HepG2 (cell line): ENCODE results near the gene UTP11. TPM values are rescaled to one million over a fixed set of nuclear protein-coding genes. Genes with fewer than 3 reads are reported as not detected.

ENCODE experiments used
- ATAC-seq: fragments of 200-7000 bp; cut with Tn5 transposase; 3 replicates; pipeline ENCODE4 v1.9.1; 2020; ENCODE audit warnings: mild to moderate bottlenecking, moderate library complexity
- BruUV-seq: library from RNA; stranded (reverse); fragments of 400-500 nt; replicated peaks from 2 replicates; lab custom pipeline; 2021; lab: Mats Ljungman, UMichigan
- CTCF ChIA-PET: fragments of 300-600 bp; formaldehyde crosslinking; extraction: SDS; loops from one replicate; lab custom pipeline; 2021; ENCODE audit warnings: low total read pairs, inconsistent platforms, low intra/inter-chr PET ratio; lab: Yijun Ruan, JAX
- POLR2A ChIA-PET: fragments of 350-600 bp; sonication (Branson Sonifier 250); formaldehyde crosslinking; loops from one replicate; lab custom pipeline; 2020; ENCODE audit warnings: antibody characterized with exemption, inconsistent platforms; lab: Yijun Ruan, JAX
- DNase-seq: peaks from one replicate; pipeline ENCODE4 v3.0.0-alpha.2; 2015; ENCODE audit warnings: low spot score
- FAIRE-seq: peaks from 3 replicates; lab custom pipeline; 2011; peaks lifted over from hg19 to GRCh38; lab: Jason Lieb, UNC
- H2AFZ ChIP-seq: one replicate; pipeline ENCODE4 v1.6.1; 2011; ENCODE audit warnings: low read length, inconsistent platforms
- H3K27ac ChIP-seq: fragments of 300-600 bp; 3 replicates; pipeline ENCODE4 v1.8.0; 2011; ENCODE audit warnings: mixed run types, mild to moderate bottlenecking, mixed read lengths, low read length, inconsistent platforms; ENCODE audit not compliant: insufficient read depth; ENCODE audit errors: extremely low read length
- H3K27me3 ChIP-seq, 2 experiments: fragments of 200-600 bp in 1 of 2; 2 replicates in 1 of 2; 3 replicates in 1 of 2; pipeline versions ENCODE4 v1.6.0 to v1.8.0; 2011; ENCODE audit warnings: low read length in 2 of 2, mild to moderate bottlenecking in 2 of 2, moderate library complexity in 2 of 2, inconsistent platforms in 1 of 2; ENCODE audit not compliant: insufficient read depth in 2 of 2, control insufficient read depth in 1 of 2
- H3K36me3 ChIP-seq, 2 experiments: fragments of 200-600 bp in 1 of 2; replicated peaks in 1 of 2; 2 replicates in 1 of 2; 3 replicates in 1 of 2; pipeline versions ENCODE4 v1.5.1 to v1.8.0; 2011; ENCODE audit warnings: low read length in 2 of 2, inconsistent platforms in 1 of 2; ENCODE audit not compliant: insufficient read depth in 2 of 2, control insufficient read depth in 1 of 2
- H3K4me1 ChIP-seq: 2 replicates; pipeline ENCODE4 v1.5.1; 2012; ENCODE audit warnings: low read length, inconsistent platforms; ENCODE audit not compliant: insufficient read depth
- H3K4me2 ChIP-seq: 2 replicates; pipeline ENCODE4 v1.6.0; 2011; ENCODE audit warnings: low read depth, low read length, inconsistent platforms
- H3K4me3 ChIP-seq, 3 experiments: fragments of 200-600 bp in 1 of 3; sonication (generic), shearing (Covaris generic) in 1 of 3; replicated peaks in 1 of 3; 2 replicates each; pipeline ENCODE4 v1.5.1; 2011 to 2016; ENCODE audit warnings: low read length in 3 of 3, inconsistent platforms in 2 of 3, low read depth in 2 of 3, mild to moderate bottlenecking in 2 of 3, control low read depth in 1 of 3, mixed read lengths in 1 of 3; ENCODE audit not compliant: insufficient read depth in 1 of 3
- H3K79me2 ChIP-seq: one replicate; pipeline ENCODE4 v1.6.1; 2011; ENCODE audit warnings: low read length, inconsistent platforms; ENCODE audit not compliant: insufficient read depth
- H3K9ac ChIP-seq: 2 replicates; pipeline ENCODE4 v1.6.0; 2011; ENCODE audit warnings: mild to moderate bottlenecking, low read depth, low read length, inconsistent platforms; ENCODE audit not compliant: insufficient read depth
- H3K9me3 ChIP-seq: 2 replicates; pipeline ENCODE4 v1.5.1; 2012; ENCODE audit warnings: mild to moderate bottlenecking, low read length
- H4K20me1 ChIP-seq: 2 replicates; pipeline ENCODE4 v1.6.0; 2011; ENCODE audit warnings: inconsistent platforms, mild to moderate bottlenecking, low read length, moderate library complexity; ENCODE audit not compliant: insufficient read depth
- ATF7-NPFF ChIP-seq: sonication (generic); formaldehyde crosslinking; IDR thresholded peaks from 2 replicates; pipeline ENCODE4 v1.8.1; 2023; ENCODE audit warnings: mild to moderate bottlenecking, low read depth, missing genetic modification reagents, moderate library complexity
- BCL6 ChIP-seq: IDR thresholded peaks from 2 replicates; pipeline ENCODE4 v1.6.1; 2016; ENCODE audit warnings: missing genetic modification reagents, missing compliant biosample characterization
- MAX ChIP-seq: IDR thresholded peaks from 2 replicates; pipeline ENCODE4 v1.6.1; 2012; ENCODE audit warnings: inconsistent platforms
- MAZ ChIP-seq, 2 experiments: sonication (generic) in 1 of 2; formaldehyde crosslinking in 1 of 2; IDR thresholded peaks; 2 replicates each; pipeline versions ENCODE4 v1.5.0 to v1.6.1; 2012 to 2020; ENCODE audit warnings: low read depth in 2 of 2, mild to moderate bottlenecking in 2 of 2, borderline replicate concordance in 1 of 2, improper control_type of control experiment in 1 of 2, low read length in 1 of 2, missing genetic modification reagents in 1 of 2, moderate library complexity in 1 of 2
- MYC ChIP-seq: sonication (generic); formaldehyde crosslinking; IDR thresholded peaks from 2 replicates; pipeline ENCODE4 v1.9.0; 2021; ENCODE audit warnings: missing genetic modification reagents, borderline replicate concordance
- SAP130 ChIP-seq: IDR thresholded peaks from 2 replicates; pipeline ENCODE4 v1.6.1; 2016; ENCODE audit warnings: low read depth
- SMAD9 ChIP-seq: sonication (generic); formaldehyde crosslinking; IDR thresholded peaks from 2 replicates; pipeline ENCODE4 v1.5.1; 2020; ENCODE audit warnings: mild to moderate bottlenecking, missing genetic modification reagents
- SNAPC5 ChIP-seq: sonication (generic); formaldehyde crosslinking; IDR thresholded peaks from 2 replicates; pipeline ENCODE4 v1.8.1; 2023; ENCODE audit warnings: mild to moderate bottlenecking, missing genetic modification reagents, borderline replicate concordance
- ZC3H4 ChIP-seq: sonication (generic); formaldehyde crosslinking; IDR thresholded peaks from 2 replicates; pipeline ENCODE4 v1.4.0; 2020; ENCODE audit warnings: missing genetic modification reagents, borderline replicate concordance
- ZNF773 ChIP-seq: sonication (generic); formaldehyde crosslinking; IDR thresholded peaks from 2 replicates; pipeline ENCODE4 v1.4.0; 2020; ENCODE audit warnings: missing genetic modification reagents, borderline replicate concordance
- WGBS: methylation state at CpG from one replicate; pipeline ENCODE4 v1.1.6; 2017; ENCODE audit warnings: low lambda C conversion rate; 5-methylcytosine and 5-hydroxymethylcytosine counted together
- in situ Hi-C: cut with HindIII; loops from 2 replicates; pipeline ENCODE4 v1.10.0; 2017; ENCODE audit warnings: low pct_unique_long_range_greater_than_20kb; ENCODE audit not compliant: extremely low pct_ligation_motif_present
- intact Hi-C: fragments of 100-400 bp; cut with micrococcal nuclease; formaldehyde crosslinking; loops from one replicate; pipeline ENCODE4 v1.10.0; 2022; ENCODE audit not compliant: unreplicated experiment
- polyA plus RNA-seq, 8 experiments: library from polyadenylated mRNA; depleted of rRNA in 3 of 8; stranded (reverse) in 7 of 8; unstranded in 1 of 8; fragments of >200 nt; fragmentation: Illumina TruSeq in 4 of 8; extraction: Trizol in 4 of 8; gene quantifications; 2 replicates each; pipeline versions ENCODE4 v1.2.1 to v1.2.3, GENCODE V29; 2011 to 2016; ENCODE audit warnings: low read depth in 4 of 8, missing spikeins in 1 of 8, mixed read lengths in 1 of 8; ENCODE audit not compliant: insufficient read depth in 1 of 8
- total RNA-seq, 5 experiments: library from RNA; depleted of rRNA; stranded (reverse); fragments of >200 nt; fragmentation: Illumina TruSeq; extraction: Trizol; gene quantifications; 2 replicates each; pipeline ENCODE4 v1.2.3, GENCODE V29; 2016; ENCODE audit warnings: low read depth in 1 of 5
- TF ChIP-seq, protein P1 (sequence below): sonication (generic); formaldehyde crosslinking; IDR thresholded peaks from 2 replicates; pipeline ENCODE4 v1.4.0; 2020; ENCODE audit warnings: missing genetic modification reagents
- TF ChIP-seq, protein P2 (sequence below): sonication (generic); formaldehyde crosslinking; IDR thresholded peaks from 2 replicates; pipeline ENCODE4 v1.4.0; 2020; ENCODE audit warnings: missing genetic modification reagents
- TF ChIP-seq, protein P3 (sequence below): sonication (generic); formaldehyde crosslinking; IDR thresholded peaks from 2 replicates; pipeline ENCODE4 v1.5.0; 2020; ENCODE audit warnings: mild to moderate bottlenecking, missing genetic modification reagents, borderline replicate concordance
- TF ChIP-seq, protein P4 (sequence below): IDR thresholded peaks from 2 replicates; pipeline ENCODE4 v1.6.1; 2016; ENCODE audit warnings: low read depth, control low read depth

Gene UTP11
- total and polyA plus RNA-seq, 2 of the 13 experiments (the other 11 are each of a cell fraction or from before 2014, with no cell fraction given), result 13.5 to 44.8 TPM

DNA sequence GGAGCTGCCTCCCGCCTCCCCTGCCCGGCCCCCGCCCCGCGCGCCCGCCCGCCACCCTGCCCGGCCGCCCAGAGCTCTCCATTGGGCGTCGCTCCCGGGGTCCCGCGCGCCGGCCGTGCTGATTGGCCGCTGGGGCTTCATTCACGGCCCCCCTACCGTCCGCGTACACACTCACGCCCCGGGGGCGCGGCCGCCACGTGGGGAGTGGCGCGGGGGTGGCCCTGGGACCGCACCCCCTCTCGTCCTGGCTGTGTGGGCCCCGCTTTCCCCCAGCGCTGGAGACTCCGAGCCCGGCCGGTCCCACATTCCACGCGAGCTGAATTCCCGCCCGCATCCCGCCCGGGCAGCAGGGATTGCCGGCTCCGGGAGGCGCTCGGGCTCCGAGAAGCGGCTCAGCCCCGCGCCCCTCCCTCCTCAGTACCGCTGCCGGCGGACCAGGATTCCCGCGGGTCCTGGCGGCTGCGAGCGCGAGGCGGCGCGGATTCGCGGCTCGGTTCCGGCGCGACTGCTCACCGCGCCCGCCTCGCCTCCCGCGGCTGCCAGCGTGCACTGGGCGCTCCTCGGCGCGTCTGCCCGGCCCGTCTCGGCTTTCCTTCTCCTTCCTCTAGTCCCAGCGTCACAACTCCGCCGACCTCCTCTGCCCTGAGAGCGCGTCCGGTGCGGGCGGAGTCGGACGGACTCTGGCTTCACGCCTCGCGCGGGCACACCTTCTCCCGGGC, 34.5 kb downstream of the UTP11 start:
- Histone ChIP-seq H3K36me3 (no peaks in the 10 kb centered on the region), H2AFZ (no peak overlapping the region), H4K20me1 (0 out of 2 replicates have a peak, but pooled peaks cover 2% of the 10 kb centered on the region), H3K4me1 (peaks cover 22% of the 10 kb centered on the region), H3K9ac (no peak overlapping the region), H3K4me3 (peak overlapping the region; percentile 32 to 70 (median 59); a peak in 4 of 6 replicates), H3K27ac (no peak overlapping the region), H3K27me3 (peaks cover 10 to 62% of the 10 kb centered on the region in 2 experiments), H3K9me3 (no peaks in the 10 kb centered on the region), H3K4me2 (peak overlapping the region; percentile 70), H3K79me2 (no peaks in the 10 kb centered on the region)
- POLR2A ChIA-PET, result interaction anchor here (1.1 to 1.3 kb wide), 2 partner anchors 17 to 35 kb away, joined by 3 read pairs; partner anchors contain the start of gene UTP11
- DNase-seq, result peak; percentile 47
- in situ Hi-C loops (no loop called here), intact Hi-C loops (no loop called here)
- 2% methylated on average over 11 of the region's 99 CpGs for WGBS
- FAIRE-seq, result no peak
- peak; percentile 82 for ATAC-seq
- CTCF ChIA-PET, result no interaction called here
- no TSS peak for BruUV-seq
- TF ChIP-seq MAX, result peak; percentile 62
- 0 out of 2 replicates have a peak, but pooled peaks have one; percentile 3 for TF ChIP-seq ZNF773 (CRISPR knock-in tag)
- TF ChIP-seq BCL6 (CRISPR knock-in tag), result 0 out of 2 replicates have a peak, but pooled peaks have one; percentile 13
- TF ChIP-seq ZC3H4, result no peak
- no peak for TF ChIP-seq MAZ (IDR thresholded peaks at IDR 0.05; ENCODE audit: borderline replicate concordance, low read depth, low read length)
- peak; percentile 40; the same call in 1 of the 2 replicates for TF ChIP-seq MAZ (CRISPR knock-in tag; IDR thresholded peaks at IDR 0.05; ENCODE audit: low read depth)
- TF ChIP-seq, protein P1, sequence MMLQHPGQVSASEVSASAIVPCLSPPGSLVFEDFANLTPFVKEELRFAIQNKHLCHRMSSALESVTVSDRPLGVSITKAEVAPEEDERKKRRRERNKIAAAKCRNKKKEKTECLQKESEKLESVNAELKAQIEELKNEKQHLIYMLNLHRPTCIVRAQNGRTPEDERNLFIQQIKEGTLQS (CRISPR knock-in tag), result 0 out of 2 replicates have a peak, but pooled peaks have one; percentile 42
- TF ChIP-seq, protein P2, sequence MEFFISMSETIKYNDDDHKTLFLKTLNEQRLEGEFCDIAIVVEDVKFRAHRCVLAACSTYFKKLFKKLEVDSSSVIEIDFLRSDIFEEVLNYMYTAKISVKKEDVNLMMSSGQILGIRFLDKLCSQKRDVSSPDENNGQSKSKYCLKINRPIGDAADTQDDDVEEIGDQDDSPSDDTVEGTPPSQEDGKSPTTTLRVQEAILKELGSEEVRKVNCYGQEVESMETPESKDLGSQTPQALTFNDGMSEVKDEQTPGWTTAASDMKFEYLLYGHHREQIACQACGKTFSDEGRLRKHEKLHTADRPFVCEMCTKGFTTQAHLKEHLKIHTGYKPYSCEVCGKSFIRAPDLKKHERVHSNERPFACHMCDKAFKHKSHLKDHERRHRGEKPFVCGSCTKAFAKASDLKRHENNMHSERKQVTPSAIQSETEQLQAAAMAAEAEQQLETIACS (CRISPR knock-in tag), result 0 out of 2 replicates have a peak, but pooled peaks have one; percentile 7
- TF ChIP-seq SNAPC5 (CRISPR knock-in tag), result 0 out of 2 replicates have a peak, but pooled peaks have one; percentile 29
- TF ChIP-seq ATF7-NPFF (CRISPR knock-in tag), result peak; percentile 21; the same call in 1 of the 2 replicates
- peak; percentile 46; the same call in 1 of the 2 replicates for TF ChIP-seq SAP130
- no peak for TF ChIP-seq SMAD9 (CRISPR knock-in tag)
- 0 out of 2 replicates have a peak, but pooled peaks have one; percentile 6 for TF ChIP-seq MYC (CRISPR knock-in tag)
- TF ChIP-seq, protein P3, sequence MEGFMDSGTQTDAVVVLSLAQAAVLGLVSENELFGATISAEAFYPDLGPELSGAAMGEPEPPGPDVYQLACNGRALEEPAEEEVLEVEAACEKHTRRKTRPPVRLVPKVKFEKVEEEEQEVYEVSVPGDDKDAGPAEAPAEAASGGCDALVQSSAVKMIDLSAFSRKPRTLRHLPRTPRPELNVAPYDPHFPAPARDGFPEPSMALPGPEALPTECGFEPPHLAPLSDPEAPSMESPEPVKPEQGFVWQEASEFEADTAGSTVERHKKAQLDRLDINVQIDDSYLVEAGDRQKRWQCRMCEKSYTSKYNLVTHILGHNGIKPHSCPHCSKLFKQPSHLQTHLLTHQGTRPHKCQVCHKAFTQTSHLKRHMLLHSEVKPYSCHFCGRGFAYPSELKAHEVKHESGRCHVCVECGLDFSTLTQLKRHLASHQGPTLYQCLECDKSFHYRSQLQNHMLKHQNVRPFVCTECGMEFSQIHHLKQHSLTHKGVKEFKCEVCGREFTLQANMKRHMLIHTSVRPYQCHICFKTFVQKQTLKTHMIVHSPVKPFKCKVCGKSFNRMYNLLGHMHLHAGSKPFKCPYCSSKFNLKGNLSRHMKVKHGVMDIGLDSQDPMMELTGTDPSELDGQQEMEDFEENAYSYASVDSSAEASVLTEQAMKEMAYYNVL (CRISPR knock-in tag), result 0 out of 2 replicates have a peak, but pooled peaks have one; percentile 24
- TF ChIP-seq, protein P4, sequence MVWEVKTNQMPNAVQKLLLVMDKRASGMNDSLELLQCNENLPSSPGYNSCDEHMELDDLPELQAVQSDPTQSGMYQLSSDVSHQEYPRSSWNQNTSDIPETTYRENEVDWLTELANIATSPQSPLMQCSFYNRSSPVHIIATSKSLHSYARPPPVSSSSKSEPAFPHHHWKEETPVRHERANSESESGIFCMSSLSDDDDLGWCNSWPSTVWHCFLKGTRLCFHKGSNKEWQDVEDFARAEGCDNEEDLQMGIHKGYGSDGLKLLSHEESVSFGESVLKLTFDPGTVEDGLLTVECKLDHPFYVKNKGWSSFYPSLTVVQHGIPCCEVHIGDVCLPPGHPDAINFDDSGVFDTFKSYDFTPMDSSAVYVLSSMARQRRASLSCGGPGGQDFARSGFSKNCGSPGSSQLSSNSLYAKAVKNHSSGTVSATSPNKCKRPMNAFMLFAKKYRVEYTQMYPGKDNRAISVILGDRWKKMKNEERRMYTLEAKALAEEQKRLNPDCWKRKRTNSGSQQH (CRISPR knock-in tag), result no peak
